CD4-positive, alpha-beta memory T cell (primary cell): ENCODE data around the gene RAB1B. TPM values are rescaled to one million over a fixed set of nuclear protein-coding genes. Genes with fewer than 3 reads are reported as not detected.

Experiments used
- CTCF ChIA-PET: fragments of 350-600 bp; sonication (Branson Sonifier 250); formaldehyde crosslinking; loops from one replicate; lab custom pipeline; 2021; ENCODE audit warnings: inconsistent platforms; ENCODE audit not compliant: partially characterized antibody; lab: Charles Lee
- POLR2A ChIA-PET: fragments of 350-600 bp; sonication (Branson Sonifier 250); formaldehyde crosslinking; loops from one replicate; lab custom pipeline; 2021; ENCODE audit not compliant: partially characterized antibody; lab: Charles Lee
- DNase-seq, 5 donors: peaks; one replicate each; pipeline versions ENCODE4 v3.0.0 to v3.0.0-alpha.2; 2020 to 2022; ENCODE audit warnings: mixed read lengths in 1 of 5
- H3K27ac ChIP-seq: one replicate; pipeline ENCODE4 v1.7.0; 2013; ENCODE audit warnings: low read depth, low read length
- H3K27me3 ChIP-seq: 2 replicates; pipeline ENCODE4 v1.7.0; 2013; ENCODE audit warnings: mild to moderate bottlenecking, low read length, moderate library complexity; ENCODE audit not compliant: insufficient read depth
- H3K36me3 ChIP-seq: 2 replicates; pipeline ENCODE4 v1.7.0; 2013; ENCODE audit warnings: mild to moderate bottlenecking, low read length, moderate library complexity; ENCODE audit not compliant: insufficient read depth
- H3K4me1 ChIP-seq: 2 replicates; pipeline ENCODE4 v1.7.0; 2013; ENCODE audit warnings: mild to moderate bottlenecking, low read length, moderate library complexity; ENCODE audit not compliant: insufficient read depth
- H3K4me3 ChIP-seq, 2 donors: one replicate each; pipeline ENCODE4 v1.7.0; 2013; ENCODE audit warnings: low read length in 2 of 2, mild to moderate bottlenecking in 1 of 2
- H3K9me3 ChIP-seq, 2 donors: one replicate each; pipeline ENCODE4 v1.7.0; 2013; ENCODE audit warnings: low read length in 2 of 2, control low read depth in 1 of 2; ENCODE audit not compliant: control insufficient read depth in 1 of 2
- H3K27ac Mint-ChIP-seq, 7 donors: one replicate each; pipeline ENCODE4 v1.8.0; 2020 to 2021; ENCODE audit warnings: mixed read lengths in 7 of 7, mild to moderate bottlenecking in 6 of 7, inconsistent platforms in 3 of 7, moderate library complexity in 3 of 7
- H3K27me3 Mint-ChIP-seq, 2 donors: one replicate each; pipeline ENCODE4 v1.8.0; 2020 to 2021; ENCODE audit warnings: mixed read lengths in 2 of 2
- H3K36me3 Mint-ChIP-seq, 2 donors: one replicate each; pipeline ENCODE4 v1.8.0; 2020 to 2021; ENCODE audit warnings: mixed read lengths in 2 of 2, inconsistent platforms in 1 of 2, mild to moderate bottlenecking in 1 of 2
- H3K4me1 Mint-ChIP-seq, 4 donors: one replicate each; pipeline ENCODE4 v1.8.0; 2020 to 2021; ENCODE audit warnings: mixed read lengths in 4 of 4, mild to moderate bottlenecking in 1 of 4
- H3K4me3 Mint-ChIP-seq, 8 donors: one replicate each; pipeline ENCODE4 v1.8.0; 2020 to 2021; ENCODE audit warnings: mixed read lengths in 8 of 8, mild to moderate bottlenecking in 7 of 8, moderate library complexity in 6 of 8, inconsistent platforms in 3 of 8
- H3K9me3 Mint-ChIP-seq, 8 donors: one replicate each; pipeline ENCODE4 v1.8.0; 2020 to 2021; ENCODE audit warnings: mixed read lengths in 8 of 8, mild to moderate bottlenecking in 5 of 8, inconsistent platforms in 3 of 8, moderate library complexity in 1 of 8
- intact Hi-C: fragments of 100-400 bp; cut with micrococcal nuclease; formaldehyde crosslinking; loops from one replicate; pipeline ENCODE4 v1.15.1; 2023
- polyA plus RNA-seq, 2 donors: library from polyadenylated mRNA; unstranded; fragments of 300-500 nt; fragmentation: Illumina TruSeq; gene quantifications; one replicate each; pipeline ENCODE4 v1.2.3, GENCODE V29; 2021
- total RNA-seq, 2 experiments: library from RNA; stranded (reverse); gene quantifications; one replicate each; pipeline ENCODE4 v1.2.3, GENCODE V29; 2021

RAB1B gene
- total and polyA plus RNA-seq, 4 experiments from 2014 or later = 9.7 to 79.4 (median 45.8) TPM

- no peaks in the 10 kb centered on the region for H3K27me3 ChIP-seq
- no peak overlapping the region for H3K4me3 ChIP-seq
- peaks cover 3 to 50% of the 10 kb centered on the region in 2 donors for H3K36me3 Mint-ChIP-seq
- peaks cover 22% of the 10 kb centered on the region for H3K4me1 ChIP-seq
- H3K4me1 Mint-ChIP-seq = peaks cover 11 to 30% (median 19%) of the 10 kb centered on the region in 4 donors
- no peak overlapping the region for H3K27ac ChIP-seq
- peak overlapping the region in 2 of 7 donors; percentile 35 to 77 for H3K27ac Mint-ChIP-seq
- ChIA-PET POLR2A (interaction anchor here (1.8 kb wide), 1 partner anchor 767 kb away, joined by 5 read pairs; no protein-coding TSS in a partner anchor), CTCF (interaction anchor here (0.7 kb wide), 1 partner anchor 10 kb away, joined by 3 read pairs; no protein-coding TSS in a partner anchor)
- H3K36me3 ChIP-seq = peaks cover 27% of the 10 kb centered on the region
- peaks cover 0 to 9% (median 0%) of the 10 kb centered on the region in 8 donors for H3K9me3 Mint-ChIP-seq
- no peak overlapping the region for H3K4me3 Mint-ChIP-seq
- intact Hi-C loops = loop anchor here (5.0 kb wide), 1 partner anchor 1348 kb away; the partner anchor contains the start of gene ATG2A
- H3K27me3 Mint-ChIP-seq = no peaks in the 10 kb centered on the region
- no peaks in the 10 kb centered on the region for H3K9me3 ChIP-seq
- peak in 3 of 5 donors; percentile 25 to 31 (median 26) for DNase-seq
Observed at GRCh38 chr11:66264914-66265313, 3.5 kb upstream of the RAB1B start.

DNA sequence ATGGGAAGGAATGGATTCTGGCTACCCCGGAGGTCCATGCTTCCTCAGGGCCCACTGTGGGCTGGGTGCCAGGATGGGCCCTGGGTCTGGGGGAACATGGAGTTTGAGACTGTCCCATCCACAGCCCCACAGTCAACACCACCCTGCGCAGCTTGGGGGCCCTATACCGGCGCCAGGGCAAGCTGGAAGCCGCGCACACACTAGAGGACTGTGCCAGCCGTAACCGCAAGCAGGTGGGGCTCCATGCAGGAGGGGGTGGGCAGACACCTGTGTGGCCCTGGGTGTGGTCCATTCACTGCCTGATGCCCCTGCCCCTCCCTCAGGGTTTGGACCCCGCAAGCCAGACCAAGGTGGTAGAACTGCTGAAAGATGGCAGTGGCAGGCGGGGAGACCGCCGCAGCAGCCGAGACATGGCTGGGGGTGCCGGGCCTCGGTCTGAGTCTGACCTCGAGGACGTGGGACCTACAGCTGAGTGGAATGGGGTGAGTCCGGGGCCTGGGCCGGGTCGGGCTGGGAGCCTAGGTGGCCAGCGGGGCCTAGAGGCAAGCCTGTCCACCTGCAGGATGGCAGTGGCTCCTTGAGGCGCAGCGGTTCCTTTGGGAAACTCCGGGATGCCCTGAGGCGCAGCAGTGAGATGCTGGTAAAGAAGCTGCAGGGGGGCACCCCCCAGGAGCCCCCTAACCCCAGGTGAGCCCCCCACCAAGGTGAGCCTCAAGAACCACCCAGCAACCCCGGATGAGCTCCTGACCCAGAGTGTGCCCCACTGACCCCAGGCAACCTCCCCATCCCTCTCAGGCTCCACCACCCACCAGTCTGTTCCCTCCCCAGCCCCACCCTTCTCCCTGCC lies 2.7 kb upstream of the RAB1B start:
- H3K4me3 Mint-ChIP-seq = peak overlapping the region in 1 of 8 donors; percentile 43
- no peak overlapping the region for H3K4me3 ChIP-seq
- DNase-seq = peak in 1 of 5 donors; percentile 44
- CTCF ChIA-PET = interaction anchor here (1.2 kb wide), 2 partner anchors 7 to 16 kb away, joined by 3 to 4 read pairs; no protein-coding TSS in a partner anchor
- no peak overlapping the region for H3K27ac ChIP-seq
- H3K9me3 ChIP-seq = no peaks in the 10 kb centered on the region
- intact Hi-C loops = loop anchor here (5.0 kb wide), 1 partner anchor 1348 kb away; the partner anchor contains the start of gene ATG2A
- POLR2A ChIA-PET = interaction anchor here (1.8 to 8.2 kb wide), 3 partner anchors 13 to 768 kb away, joined by 5 to 167 read pairs (median 14); partner anchors contain the start of genes CNIH2 and YIF1A
- peaks cover 2 to 49% of the 10 kb centered on the region in 2 donors for H3K36me3 Mint-ChIP-seq
- H3K9me3 Mint-ChIP-seq = peaks cover 0 to 7% (median 0%) of the 10 kb centered on the region in 8 donors
- peak overlapping the region in 3 of 7 donors; percentile 17 to 43 (median 35) for H3K27ac Mint-ChIP-seq
- no peaks in the 10 kb centered on the region for H3K27me3 Mint-ChIP-seq
- no peaks in the 10 kb centered on the region for H3K27me3 ChIP-seq
- H3K4me1 Mint-ChIP-seq = peaks cover 15 to 35% (median 24%) of the 10 kb centered on the region in 4 donors
- H3K4me1 ChIP-seq = peaks cover 30% of the 10 kb centered on the region
- H3K36me3 ChIP-seq = peaks cover 27% of the 10 kb centered on the region

DNA sequence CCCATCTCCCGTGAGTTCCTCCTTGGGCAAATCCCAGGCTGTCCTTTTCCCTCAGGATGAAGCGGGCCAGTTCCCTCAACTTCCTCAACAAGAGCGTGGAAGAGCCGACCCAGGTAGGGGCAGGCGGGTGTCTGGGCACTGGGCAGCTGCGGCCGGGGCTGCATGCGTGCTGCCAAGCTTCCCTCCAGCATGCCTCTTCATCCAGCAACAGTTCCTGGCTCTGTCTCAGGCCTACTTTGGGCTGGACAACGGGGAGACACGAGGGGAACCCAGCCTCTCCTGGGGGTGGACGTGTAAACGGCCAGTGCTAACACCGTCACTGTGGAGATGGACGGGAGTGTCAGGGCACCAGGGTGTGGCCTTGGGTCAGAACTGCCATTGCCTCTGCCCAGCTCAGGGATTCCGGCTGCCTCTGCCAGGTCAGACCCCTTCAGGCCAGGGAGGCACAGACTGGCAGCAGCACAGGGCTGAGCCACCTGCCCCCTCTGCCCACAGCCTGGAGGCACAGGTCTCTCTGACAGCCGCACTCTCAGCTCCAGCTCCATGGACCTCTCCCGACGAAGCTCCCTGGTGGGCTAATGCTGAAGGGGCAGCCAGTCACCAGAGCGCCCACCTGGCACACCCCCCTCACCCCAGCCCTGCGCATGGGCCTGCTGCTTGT lies 1.9 kb upstream of the RAB1B start:
- H3K36me3 ChIP-seq = peaks cover 27% of the 10 kb centered on the region
- intact Hi-C loops = loop anchor here (5.0 kb wide), 1 partner anchor 1349 kb away; the partner anchor contains the start of gene ATG2A
- no peak overlapping the region for H3K4me3 ChIP-seq
- peak overlapping the region; percentile 88 for H3K27ac ChIP-seq
- H3K27ac Mint-ChIP-seq = peak overlapping the region in 6 of 7 donors; percentile 77 to 98 (median 82)
- peaks cover 34% of the 10 kb centered on the region for H3K4me1 ChIP-seq
- peaks cover 17 to 38% (median 27%) of the 10 kb centered on the region in 4 donors for H3K4me1 Mint-ChIP-seq
- no peaks in the 10 kb centered on the region for H3K27me3 ChIP-seq
- H3K27me3 Mint-ChIP-seq = no peaks in the 10 kb centered on the region
- H3K36me3 Mint-ChIP-seq = peaks cover 3 to 50% of the 10 kb centered on the region in 2 donors
- H3K4me3 Mint-ChIP-seq = peak overlapping the region in 6 of 8 donors; percentile 21 to 95 (median 92)
- H3K9me3 ChIP-seq = no peaks in the 10 kb centered on the region
- ChIA-PET POLR2A (interaction anchor here (0.6 to 8.2 kb wide), 5 partner anchors 14 to 769 kb away, joined by 3 to 167 read pairs (median 10); partner anchors contain the start of genes BANF1, CNIH2 and YIF1A), CTCF (interaction anchor here (1.2 to 2.4 kb wide), 4 partner anchors 8 to 378 kb away, joined by 3 to 9 read pairs (median 4); partner anchors contain the start of genes FIBP and YIF1A)
- DNase-seq = peak in 1 of 5 donors; percentile 37
- H3K9me3 Mint-ChIP-seq = peaks cover 0 to 7% (median 0%) of the 10 kb centered on the region in 8 donors

- Histone ChIP-seq H3K36me3 (peaks cover 27% of the 10 kb centered on the region), H3K4me1 (peaks cover 39% of the 10 kb centered on the region), H3K27me3 (no peaks in the 10 kb centered on the region), H3K4me3 (peak overlapping the region in 1 of 2 donors; percentile 62), H3K9me3 (no peaks in the 10 kb centered on the region), H3K27ac (peak overlapping the region; percentile 88)
- peak overlapping the region; percentile 76 to 98 (median 79) for H3K27ac Mint-ChIP-seq
- H3K4me3 Mint-ChIP-seq = peak overlapping the region; percentile 55 to 98 (median 93)
- no peak for DNase-seq
- ChIA-PET CTCF (interaction anchor here (1.2 to 2.4 kb wide), 5 partner anchors 8 to 378 kb away, joined by 3 to 9 read pairs (median 3); partner anchors contain the start of genes FIBP and YIF1A), POLR2A (interaction anchor here (0.6 to 8.2 kb wide), 7 partner anchors 15 to 369 kb away, joined by 3 to 167 read pairs (median 5); partner anchors contain the start of genes BANF1, CNIH2, TMEM151A and YIF1A)
- no peaks in the 10 kb centered on the region for H3K27me3 Mint-ChIP-seq
- peaks cover 3 to 52% of the 10 kb centered on the region in 2 donors for H3K36me3 Mint-ChIP-seq
- H3K4me1 Mint-ChIP-seq = peaks cover 17 to 43% (median 29%) of the 10 kb centered on the region in 4 donors
- H3K9me3 Mint-ChIP-seq = peaks cover 0 to 7% (median 0%) of the 10 kb centered on the region in 8 donors
- intact Hi-C loops = loop anchor here (5.0 kb wide), 1 partner anchor 1350 kb away; the partner anchor contains the start of gene ATG2A
Observed at GRCh38 chr11:66267039-66267378, 1.4 kb upstream of the RAB1B start.

GRCh38 chr11:66267379-66268243 lies 828 bp upstream of the RAB1B start:
- peaks cover 45% of the 10 kb centered on the region for H3K4me1 ChIP-seq
- intact Hi-C loops = loop anchor here (1.0 to 5.0 kb wide), 6 partner anchors 10 to 1350 kb away; partner anchors contain the start of genes ATG2A and YIF1A
- peak; percentile 77 to 85 (median 79) for DNase-seq
- H3K27ac ChIP-seq = peak overlapping the region; percentile 88
- ChIA-PET CTCF (interaction anchor here (0.8 to 2.4 kb wide), 6 partner anchors 12 to 379 kb away, joined by 3 to 9 read pairs (median 3); partner anchors contain the start of genes FIBP and YIF1A), POLR2A (interaction anchor here (0.6 to 8.2 kb wide), 12 partner anchors 15 to 653 kb away, joined by 3 to 167 read pairs (median 3); partner anchors contain the start of genes BRMS1, CCDC85B, CNIH2 and TMEM151A)
- peaks cover 6 to 51% of the 10 kb centered on the region in 2 donors for H3K36me3 Mint-ChIP-seq
- peak overlapping the region; percentile 62 to 78 for H3K4me3 ChIP-seq
- no peaks in the 10 kb centered on the region for H3K9me3 ChIP-seq
- no peaks in the 10 kb centered on the region for H3K27me3 ChIP-seq
- peaks cover 20 to 49% (median 34%) of the 10 kb centered on the region in 4 donors for H3K4me1 Mint-ChIP-seq
- peaks cover 0 to 7% (median 0%) of the 10 kb centered on the region in 8 donors for H3K9me3 Mint-ChIP-seq
- H3K36me3 ChIP-seq = peaks cover 27% of the 10 kb centered on the region
- no peaks in the 10 kb centered on the region for H3K27me3 Mint-ChIP-seq
- peak overlapping the region; percentile 92 to 99 (median 94) for H3K4me3 Mint-ChIP-seq
- peak overlapping the region; percentile 94 to 100 (median 98) for H3K27ac Mint-ChIP-seq
